A549 (cell line): Measurements from ENCODE around the gene C19orf12. TPM values are rescaled to one million over a fixed set of nuclear protein-coding genes. Genes with fewer than 3 reads are reported as not detected.

Source experiments
- ATAC-seq, 2 experiments: fragments of 200-7000 bp in 1 of 2; fragments of >200 bp in 1 of 2; cut with Nextera tagmentation in 1 of 2; cut with Tn5 transposase in 1 of 2; 3 replicates each; pipeline versions ENCODE4 v1.8.0 to v1.9.1; 2018 to 2020; ENCODE audit warnings: mild to moderate bottlenecking in 1 of 2, moderate library complexity in 1 of 2
- CTCF ChIA-PET: fragments of 300-600 bp; sonication (Branson Sonifier 250); formaldehyde crosslinking; extraction: SDS; loops from one replicate; lab custom pipeline; 2021; ENCODE audit warnings: antibody characterized with exemption, inconsistent platforms; lab: Yijun Ruan, JAX
- POLR2A ChIA-PET: fragments of 350-600 bp; formaldehyde crosslinking; extraction: SDS; loops from one replicate; lab custom pipeline; 2021; ENCODE audit warnings: antibody characterized with exemption, inconsistent platforms; lab: Yijun Ruan, JAX
- DNase-seq, 2 experiments: peaks; one replicate each; pipeline versions ENCODE4 v3.0.0 to v3.0.0-alpha.2; 2011 to 2016; ENCODE audit warnings: low read depth in 1 of 2, low spot score in 1 of 2
- FAIRE-seq: peaks from 2 replicates; lab custom pipeline; 2011; peaks lifted over from hg19 to GRCh38; lab: Jason Lieb, UNC
- H3K27ac ChIP-seq, 2 experiments: fragments of >200 bp; sonication (Bioruptor Twin); formaldehyde crosslinking; 3 replicates each; pipeline ENCODE4 v1.5.1; 2016 to 2017
- H3K4me1 ChIP-seq: fragments of >200 bp; sonication (Bioruptor Twin); formaldehyde crosslinking; 3 replicates; pipeline ENCODE4 v1.6.1; 2016
- H3K4me2 ChIP-seq: fragments of >200 bp; sonication (Bioruptor Twin); formaldehyde crosslinking; 3 replicates; pipeline ENCODE4 v1.6.1; 2016
- H3K4me3 ChIP-seq: fragments of >200 bp; sonication (Bioruptor Twin); formaldehyde crosslinking; 3 replicates; pipeline ENCODE4 v1.5.1; 2016
- H3K9me3 ChIP-seq: fragments of >200 bp; sonication (Bioruptor Twin); formaldehyde crosslinking; 3 replicates; pipeline ENCODE4 v1.6.1; 2016
- ATOH8 ChIP-seq: fragments of 250-450 bp; sonication (Bioruptor Pico); IDR thresholded peaks from 2 replicates; pipeline ENCODE4 v1.5.0; 2020; ENCODE audit warnings: low read depth, mild to moderate bottlenecking, moderate library complexity
- BCL3 ChIP-seq: fragments of >200 bp; sonication (Bioruptor Twin); formaldehyde crosslinking; IDR thresholded peaks from 3 replicates; pipeline ENCODE4 v1.6.1; 2016
- CBX8 ChIP-seq: fragments of 200-600 bp; sonication (generic); IDR thresholded peaks from 2 replicates; pipeline ENCODE4 v1.6.1; 2016
- CHD2 ChIP-seq: fragments of 150-350 bp; IDR thresholded peaks from 2 replicates; pipeline ENCODE4 v1.6.1; 2014; ENCODE audit warnings: low read length; ENCODE audit not compliant: partially characterized antibody
- ELK1 ChIP-seq: fragments of 150-350 bp; IDR thresholded peaks from 2 replicates; pipeline ENCODE4 v1.6.1; 2014; ENCODE audit warnings: low read depth, mild to moderate bottlenecking, low read length
- FOXS1 ChIP-seq: fragments of 250-450 bp; sonication (Bioruptor Pico); IDR thresholded peaks from 2 replicates; pipeline ENCODE4 v1.5.0; 2020; ENCODE audit warnings: mild to moderate bottlenecking, moderate library complexity
- HES2 ChIP-seq: fragments of >200 bp; sonication (Bioruptor Twin); formaldehyde crosslinking; IDR thresholded peaks from 2 replicates; pipeline ENCODE4 v1.6.1; 2016
- HEYL ChIP-seq: fragments of 250-450 bp; sonication (Bioruptor Pico); IDR thresholded peaks from 2 replicates; pipeline ENCODE4 v1.8.0; 2021; ENCODE audit warnings: mild to moderate bottlenecking, moderate library complexity
- HMGXB4 ChIP-seq: fragments of 250-450 bp; sonication (Bioruptor Pico); IDR thresholded peaks from 2 replicates; pipeline ENCODE4 v1.5.0; 2021; ENCODE audit warnings: mild to moderate bottlenecking, moderate library complexity, borderline replicate concordance
- HOXA7 ChIP-seq: fragments of 250-450 bp; sonication (Bioruptor Pico); IDR thresholded peaks from 2 replicates; pipeline ENCODE4 v1.5.0; 2020; ENCODE audit warnings: mild to moderate bottlenecking, moderate library complexity
- KDM1A ChIP-seq: fragments of 200-600 bp; sonication (generic); IDR thresholded peaks from 2 replicates; pipeline ENCODE4 v1.6.1; 2016; ENCODE audit warnings: low read depth, mild to moderate bottlenecking
- KDM5A ChIP-seq: fragments of 200-600 bp; sonication (generic); IDR thresholded peaks from 2 replicates; pipeline ENCODE4 v1.6.1; 2016; ENCODE audit warnings: antibody characterized with exemption, mild to moderate bottlenecking
- MYC ChIP-seq: IDR thresholded peaks from 2 replicates; pipeline ENCODE4 v1.6.1; 2012; ENCODE audit warnings: mild to moderate bottlenecking, inconsistent platforms, low read length, improper control_type of control experiment, borderline replicate concordance
- NPAS2 ChIP-seq: fragments of 250-450 bp; sonication (Bioruptor Pico); IDR thresholded peaks from 2 replicates; pipeline ENCODE4 v1.8.0; 2022; ENCODE audit warnings: mild to moderate bottlenecking, moderate library complexity, borderline replicate concordance
- PBX3 ChIP-seq: IDR thresholded peaks from 2 replicates; pipeline ENCODE4 v1.6.1; 2012
- RCOR1 ChIP-seq: fragments of 150-350 bp; IDR thresholded peaks from 2 replicates; pipeline ENCODE4 v1.6.1; 2014; ENCODE audit warnings: antibody characterized with exemption, low read length, low read depth
- RFX5 ChIP-seq: fragments of 450-650 bp; IDR thresholded peaks from 2 replicates; pipeline ENCODE4 v1.7.1; 2014; ENCODE audit warnings: antibody characterized with exemption, mild to moderate bottlenecking, moderate library complexity
- SREBF2 ChIP-seq: fragments of 450-650 bp; IDR thresholded peaks from 2 replicates; pipeline ENCODE4 v1.6.1; 2014; ENCODE audit warnings: mild to moderate bottlenecking, moderate library complexity
- TFCP2L1 ChIP-seq: fragments of 250-450 bp; sonication (Bioruptor Pico); IDR thresholded peaks from 2 replicates; pipeline ENCODE4 v1.5.0; 2021; ENCODE audit warnings: mild to moderate bottlenecking
- USF2 ChIP-seq: fragments of 450-650 bp; IDR thresholded peaks from 2 replicates; pipeline ENCODE4 v1.6.1; 2014; ENCODE audit warnings: antibody characterized with exemption
- ZFP36 ChIP-seq: fragments of 450-650 bp; IDR thresholded peaks from 2 replicates; pipeline ENCODE4 v1.6.1; 2014; ENCODE audit warnings: borderline replicate concordance; ENCODE audit not compliant: partially characterized antibody
- ZNF302 ChIP-seq: fragments of 250-450 bp; sonication (Bioruptor Pico); IDR thresholded peaks from 2 replicates; pipeline ENCODE4 v1.9.0; 2021; ENCODE audit warnings: inconsistent platforms, mild to moderate bottlenecking, moderate library complexity
- WGBS: methylation state at CpG from one replicate; pipeline ENCODE4 v1.1.6; 2017; ENCODE audit errors: missing lambda C conversion rate; 5-methylcytosine and 5-hydroxymethylcytosine counted together
- polyA plus RNA-seq, 4 experiments: library from polyadenylated mRNA; depleted of rRNA in 3 of 4; stranded (reverse); fragments of >200 nt; fragmentation: RNase III in 1 of 4; extraction: RNeasy Plus Mini Kit Qiagen cat#74134 plus additional on column Dnase treatment in 1 of 4; gene quantifications; 2 replicates in 3 of 4; 3 replicates in 1 of 4; pipeline ENCODE4 v1.2.3, GENCODE V29; 2011 to 2017

The C19orf12 gene
- polyA plus RNA-seq, 2 of the 4 experiments (the other 2 are of a cell fraction) = 34.3 to 35.2 TPM

- ChIA-PET CTCF (interaction anchor here (1.7 to 6.9 kb wide), 5 partner anchors 11 to 72 kb away, joined by 5 to 33 read pairs (median 12); no protein-coding TSS in a partner anchor), POLR2A (no interaction called here)
- H3K4me2 ChIP-seq = no peak overlapping the region
- H3K4me1 ChIP-seq = peaks cover 9% of the 10 kb centered on the region; the same call in 2 of the 3 replicates
- 0 out of 3 replicates have a peak, but pooled peaks cover 3% of the 10 kb centered on the region for H3K9me3 ChIP-seq
- no peak overlapping the region for H3K4me3 ChIP-seq
- WGBS = 66% methylated on average over 10 of the region's 10 CpGs
- no peak for DNase-seq
- ATAC-seq = no peak
- FAIRE-seq = no peak
- H3K27ac ChIP-seq = no peak overlapping the region
- TF ChIP-seq USF2 (no peak), HMGXB4 (CRISPR knock-in tag) (no peak), HOXA7 (CRISPR knock-in tag) (no peak), KDM1A (no peak), NPAS2 (CRISPR knock-in tag) (no peak), RCOR1 (no peak), CBX8 (no peak), ZFP36 (no peak), MYC (no peak), TFCP2L1 (CRISPR knock-in tag) (no peak), ZNF302 (CRISPR knock-in tag) (no peak), PBX3 (no peak), RFX5 (no peak), HES2 (no peak), SREBF2 (no peak), BCL3 (no peak), ELK1 (no peak)
These were observed 32.1 kb downstream of the C19orf12 start for GRCh38 chr19:29683009-29683408.

- no peak overlapping the region for H3K4me3 ChIP-seq
- H3K27ac ChIP-seq = no peak overlapping the region
- H3K4me1 ChIP-seq = peaks cover 2% of the 10 kb centered on the region; the same call in 1 of the 3 replicates
- DNase-seq = no peak
- H3K4me2 ChIP-seq = no peak overlapping the region
- ATAC-seq = no peak
- POLR2A ChIA-PET = no interaction called here
- CTCF ChIA-PET = interaction anchor here (1.9 to 6.9 kb wide), 5 partner anchors 10 to 72 kb away, joined by 11 to 33 read pairs (median 12); partner anchors contain the start of gene C19orf12
- no peaks in the 10 kb centered on the region for H3K9me3 ChIP-seq
- 47% methylated on average over 15 of the region's 16 CpGs for WGBS
- no peak for FAIRE-seq
- TF ChIP-seq KDM5A (no peak), USF2 (no peak), RCOR1 (no peak), HEYL (no peak), BCL3 (no peak), FOXS1 (CRISPR knock-in tag) (no peak), MYC (no peak), ATOH8 (CRISPR knock-in tag) (no peak), CHD2 (no peak), HMGXB4 (CRISPR knock-in tag) (no peak)
These were observed 32.7 kb downstream of the C19orf12 start for GRCh38 chr19:29682236-29682895.
